NCI-H69 (cell line): ENCODE results near the gene GJB2.
"Not testable (repeated sequence)": the region's sequence is repeated elsewhere in the genome, so short reads cannot be mapped to it uniquely, and the experiment has no call there.

ENCODE experiments used
- DNase-seq: peaks from one replicate; lab custom pipeline; 2025; lab: John Stamatoyannopoulos, UW

Gene GJB2

GRCh38 chr13:20165417-20166257, 27.1 kb downstream of the GJB2 start:
- peak; percentile 25 for DNase-seq

DNA sequence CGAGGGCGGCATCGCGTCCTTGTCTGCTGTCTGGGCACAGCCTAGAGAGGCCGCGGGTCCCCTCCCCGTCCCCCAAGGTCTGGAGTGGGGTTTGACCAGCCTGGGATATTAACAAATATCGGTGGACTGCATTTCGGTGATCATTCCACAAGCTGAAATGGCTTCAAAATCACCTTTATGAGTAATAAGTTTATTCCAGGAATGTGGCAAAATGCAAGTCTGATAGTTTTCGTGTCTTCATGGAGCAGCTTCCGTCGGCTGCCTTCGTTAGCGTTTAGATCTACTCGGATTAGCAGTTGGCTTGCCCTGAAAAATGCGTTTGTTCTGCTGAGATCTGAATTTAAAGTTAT, 30.8 kb downstream of the GJB2 start:
- no peak for DNase-seq

- peak; percentile 1 for DNase-seq
Observed at GRCh38 chr13:20161275-20161950, 31.3 kb downstream of the GJB2 start.

DNA sequence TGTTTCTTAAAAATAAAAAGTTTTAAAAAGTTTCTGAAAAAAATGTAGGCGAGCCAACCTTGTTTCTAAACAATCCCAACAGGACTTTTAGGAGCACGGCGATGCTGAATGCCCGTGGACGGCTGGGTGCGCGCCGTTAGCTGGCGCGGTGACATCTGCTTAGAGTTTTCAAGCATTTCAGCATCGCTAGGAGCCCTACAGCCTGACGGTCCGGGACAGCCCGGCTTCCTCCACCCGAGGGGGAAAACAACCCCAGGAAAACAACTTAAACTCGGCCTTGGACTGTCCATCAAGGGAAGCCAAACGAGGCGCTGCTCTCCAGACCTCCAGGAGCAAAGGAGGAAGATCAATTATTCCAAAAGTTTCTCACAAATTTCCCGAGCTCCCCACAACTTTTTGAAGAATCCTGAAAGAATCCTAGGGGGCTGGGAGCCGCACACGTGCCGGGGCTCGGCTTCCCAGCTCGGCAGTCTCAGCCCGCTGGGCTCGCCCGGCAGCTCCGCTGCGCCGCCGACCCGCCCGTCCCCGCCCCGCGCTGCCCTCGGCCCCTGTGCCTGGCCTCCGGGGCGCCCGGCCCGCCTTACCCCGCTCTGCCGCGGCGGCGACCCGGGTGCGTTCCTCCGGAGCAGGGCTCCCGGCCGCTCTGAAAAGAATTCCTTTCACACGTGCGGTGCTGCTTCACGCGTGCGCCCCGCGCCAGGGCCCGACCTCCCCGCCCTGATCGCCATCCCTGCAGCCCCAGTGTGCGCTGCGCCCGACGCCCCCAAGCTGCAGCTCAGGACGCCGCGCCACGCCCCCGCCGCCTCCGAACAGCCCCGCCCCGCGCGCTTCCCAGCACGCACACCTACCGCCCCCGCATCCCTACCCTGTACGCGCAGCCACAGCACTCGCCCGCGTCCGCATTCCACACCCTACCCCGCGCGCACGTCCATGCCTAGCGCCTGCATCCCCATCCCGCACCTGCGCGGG, 32.1 kb downstream of the GJB2 start, which contains the start of gene GJA3:
GJA3 (minus strand) TSS at position 747 of the 969 bp plus-strand sequence. CDS start 17,764 bp downstream, outside the sequence.
- DNase-seq: peak; percentile 17

- DNase-seq: peak; percentile 10
Observed at GRCh38 chr13:20159646-20160305, 33.0 kb downstream of the GJB2 start.

DNA sequence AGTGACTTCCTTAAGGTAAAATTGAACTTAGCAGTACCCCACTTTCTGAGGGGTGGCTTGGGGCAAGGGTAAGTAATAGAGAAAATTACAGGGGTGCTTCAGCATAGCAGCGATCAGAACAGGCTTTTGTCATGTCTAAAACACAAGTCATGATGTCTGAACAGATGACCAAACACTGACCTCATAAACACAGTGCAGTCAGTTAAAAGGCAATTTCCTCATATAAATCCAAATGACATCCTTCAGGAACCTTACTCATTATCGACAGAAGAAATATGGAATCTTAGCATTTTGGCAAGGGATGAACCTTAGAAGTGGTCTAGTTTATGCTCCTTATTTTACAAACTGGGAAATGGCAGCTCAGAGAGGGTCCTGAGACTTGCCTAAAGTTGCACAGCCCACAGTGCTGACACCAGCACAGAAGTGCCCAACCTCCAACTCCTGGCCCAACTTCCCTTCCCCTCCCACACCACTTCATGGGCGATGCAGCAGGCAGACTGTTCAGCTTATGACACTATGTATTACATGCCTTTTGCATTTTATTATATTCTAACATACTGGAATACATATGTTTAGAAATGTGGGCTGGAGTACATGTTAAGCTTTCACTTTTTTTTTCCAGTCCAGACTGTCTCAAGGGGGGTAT, 35.5 kb downstream of the GJB2 start:
- DNase-seq: no peak

DNA sequence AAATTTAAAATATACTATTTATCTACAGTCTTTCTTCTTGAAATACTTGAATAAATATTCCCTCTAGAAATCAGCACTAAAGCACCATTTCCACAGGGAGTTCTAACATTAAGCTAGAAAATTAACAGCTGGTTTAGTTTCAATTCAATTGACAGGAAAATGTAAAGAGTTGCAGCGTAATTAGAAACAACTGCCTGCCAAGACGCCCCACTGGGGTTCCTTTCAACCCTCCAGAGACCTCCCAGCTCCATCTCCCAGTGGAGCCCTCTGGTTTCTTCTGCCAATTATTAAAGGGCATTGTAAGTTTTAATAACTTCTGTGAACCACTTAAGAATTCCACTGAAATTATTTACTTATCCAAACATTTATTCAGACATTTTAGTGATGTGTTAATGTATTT, 36.0 kb downstream of the GJB2 start:
- peak; percentile 42 for DNase-seq

- DNase-seq: not testable (repeated sequence)
Observed at GRCh38 chr13:20153290-20153689, 39.4 kb downstream of the GJB2 start.

DNA sequence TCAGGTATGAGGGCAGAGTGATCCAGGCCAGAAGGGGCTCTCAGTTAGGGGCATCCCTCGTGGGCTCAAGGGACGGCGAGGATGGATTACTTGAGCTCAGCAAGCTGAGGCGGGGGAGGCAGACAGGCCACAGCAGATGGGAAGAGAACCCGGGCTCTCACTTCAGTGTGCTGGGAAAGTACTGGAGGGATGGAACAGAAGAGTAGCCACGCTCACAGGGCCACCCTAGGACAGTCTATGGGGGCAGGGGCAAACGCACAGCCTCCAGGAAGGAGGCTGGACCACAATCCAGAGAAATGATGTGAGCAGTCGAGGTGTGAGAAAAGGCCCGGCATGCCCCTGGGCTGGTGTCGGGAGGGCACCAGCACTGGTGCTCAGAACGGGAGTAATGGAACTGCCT, 41.1 kb downstream of the GJB2 start:
- no peak for DNase-seq

GRCh38 chr13:20151016-20151415, 41.7 kb downstream of the GJB2 start:
- no peak for DNase-seq

DNA sequence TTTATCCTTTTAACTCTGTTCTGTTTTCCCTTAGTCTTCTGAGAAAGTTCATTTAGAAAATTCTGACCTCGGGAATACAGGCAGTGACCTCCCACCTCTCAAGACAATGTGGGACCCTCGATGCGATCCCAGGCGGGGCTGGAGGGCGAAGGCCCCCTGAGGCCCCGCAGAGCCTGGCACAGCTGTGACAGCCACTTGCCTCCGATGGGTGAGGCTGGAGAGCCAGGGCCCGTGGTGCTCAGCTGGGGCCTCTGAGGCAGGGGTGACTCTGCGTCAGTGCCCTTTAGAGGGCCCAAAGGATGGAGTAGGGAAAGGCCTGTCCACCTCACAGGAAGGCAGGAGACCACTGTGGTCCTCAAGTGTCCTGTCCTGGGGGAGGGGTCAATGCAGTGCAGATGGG, 42.2 kb downstream of the GJB2 start:
- no peak for DNase-seq

GRCh38 chr13:20149762-20150161, 43.0 kb downstream of the GJB2 start:
- DNase-seq: no peak

DNA sequence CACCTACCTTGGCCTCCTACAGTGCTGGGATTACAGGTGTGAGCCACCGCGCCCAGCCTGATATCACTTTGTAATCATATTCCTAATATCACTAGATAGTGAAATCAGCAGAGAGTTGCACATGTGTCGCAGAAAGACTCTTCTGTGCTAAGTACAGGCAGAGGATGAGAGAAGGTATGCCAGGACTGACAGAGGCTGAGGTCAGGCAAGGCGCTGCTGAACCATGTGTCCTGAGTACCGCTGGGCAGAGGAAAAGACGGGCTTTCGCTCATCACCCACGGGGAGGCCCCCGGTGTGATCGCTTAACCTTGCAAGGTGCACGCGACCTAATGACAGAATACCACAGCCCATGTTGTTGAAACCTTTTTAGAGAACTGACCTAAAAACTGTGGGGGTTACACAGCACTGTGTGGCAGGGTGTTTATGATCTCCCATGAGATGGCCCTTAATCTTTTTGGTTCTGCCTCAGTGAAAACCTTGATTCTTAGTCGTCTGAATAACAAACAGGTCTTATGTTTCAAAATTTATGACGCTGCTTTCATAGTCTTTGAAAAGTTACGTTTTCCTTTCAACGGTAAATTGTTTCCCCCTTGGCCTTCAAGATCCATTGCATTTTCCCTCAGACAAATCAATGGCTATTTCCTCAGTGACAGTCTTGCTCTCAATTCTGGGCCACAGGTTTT, 44.1 kb downstream of the GJB2 start:
- no peak for DNase-seq

DNA sequence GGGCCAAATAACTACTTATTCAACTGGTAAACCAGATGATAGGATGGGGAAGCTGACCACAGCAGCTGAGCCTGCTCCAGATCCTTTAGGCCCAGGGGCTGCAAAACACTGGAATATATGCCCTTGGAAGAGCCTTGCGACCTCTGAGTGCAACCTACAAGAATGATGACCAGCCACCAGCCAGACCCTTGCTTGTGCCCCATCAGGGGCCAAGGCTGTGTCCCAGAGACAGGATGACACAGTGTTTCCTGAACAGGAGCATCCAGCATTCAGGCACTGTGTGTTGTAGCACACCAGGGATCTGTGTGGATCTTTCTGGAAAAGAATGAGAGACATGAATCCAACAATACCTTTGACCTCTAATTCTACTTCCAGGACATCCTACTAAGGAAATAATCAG, 46.4 kb downstream of the GJB2 start:
- DNase-seq: no peak

GRCh38 chr13:20145521-20145920, 47.2 kb downstream of the GJB2 start:
- DNase-seq: no peak

- DNase-seq: no peak
Observed at GRCh38 chr13:20144141-20144850, 48.4 kb downstream of the GJB2 start.

GRCh38 chr13:20142927-20143480, 49.7 kb downstream of the GJB2 start:
- no peak for DNase-seq

GRCh38 chr13:20142023-20142926, 50.5 kb downstream of the GJB2 start:
- DNase-seq: no peak
